Fibroblast of peridontal ligament (primary cell): ENCODE data around the gene CHD5.

ENCODE experiments used
- DNase-seq: peaks from one replicate; pipeline ENCODE4 v3.0.0-alpha.2; 2010; ENCODE audit errors: extremely low read depth

The CHD5 gene

GRCh38 chr1:6134206-6134605 lies 45.9 kb downstream of the CHD5 start:
- DNase-seq = no peak

DNA sequence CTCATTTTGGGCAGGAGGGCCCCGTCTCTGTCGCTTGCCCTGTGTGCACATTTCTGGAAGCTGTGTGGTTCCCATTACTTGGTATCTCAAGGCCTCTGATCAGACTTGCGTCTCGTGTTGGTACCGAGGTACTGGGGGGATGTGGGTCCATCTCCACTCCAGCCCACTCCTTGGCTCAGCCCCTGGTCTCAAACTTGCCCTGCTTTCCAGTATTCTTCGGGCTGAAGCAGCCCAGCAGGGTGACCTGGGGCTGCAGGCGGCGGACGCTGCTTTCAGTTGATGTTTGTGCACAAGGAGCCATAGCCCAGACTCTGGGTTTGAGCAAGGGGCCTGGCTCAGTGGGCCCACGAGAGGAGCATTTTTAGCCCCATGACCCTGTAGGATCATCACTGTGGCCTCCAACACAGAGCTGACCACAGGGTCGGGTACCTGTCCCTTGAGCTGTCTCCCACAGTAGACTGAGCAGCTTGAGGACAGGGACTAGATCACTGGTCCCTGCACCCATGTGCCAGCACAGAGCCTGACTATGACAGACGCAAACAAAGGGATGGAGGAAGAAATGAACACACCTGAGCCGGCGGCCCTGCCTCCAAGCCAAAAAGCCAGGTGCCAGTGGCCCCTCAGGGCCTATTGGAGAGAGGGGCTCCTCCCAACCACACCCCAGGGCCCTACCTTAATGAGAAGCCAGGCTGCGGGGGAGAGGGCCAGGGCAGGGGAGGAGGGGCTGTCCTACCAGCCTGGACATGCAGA lies 46.8 kb downstream of the CHD5 start:
- no peak for DNase-seq

DNA sequence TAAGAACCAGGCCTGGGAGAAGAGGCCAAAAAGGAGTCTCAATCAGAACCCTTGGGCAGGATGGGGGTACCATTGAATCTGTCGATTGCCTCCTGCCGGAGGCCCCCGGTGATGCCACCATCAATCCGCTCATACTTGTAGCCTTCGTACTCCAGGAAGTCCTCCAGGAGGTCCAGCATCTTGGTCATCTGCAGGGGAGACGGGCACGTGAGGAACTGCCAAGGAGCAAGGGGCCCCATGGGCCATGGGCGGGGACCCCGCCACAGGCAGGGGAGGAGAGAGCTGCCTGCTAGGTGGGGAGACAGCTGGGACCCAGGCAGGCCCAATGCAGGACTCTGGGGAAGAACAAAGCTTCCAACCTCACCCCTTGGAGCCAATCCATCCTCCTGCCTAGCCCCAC lies 48.6 kb downstream of the CHD5 start:
- no peak for DNase-seq

GRCh38 chr1:6130596-6130995 lies 49.5 kb downstream of the CHD5 start:
- DNase-seq = no peak

GRCh38 chr1:6130036-6130435 lies 50.1 kb downstream of the CHD5 start:
- DNase-seq = no peak

GRCh38 chr1:6129313-6129712 lies 50.8 kb downstream of the CHD5 start:
- no peak for DNase-seq

GRCh38 chr1:6128276-6129081 lies 51.6 kb downstream of the CHD5 start:
- DNase-seq = no peak

GRCh38 chr1:6127587-6128163 lies 52.4 kb downstream of the CHD5 start:
- no peak for DNase-seq

DNA sequence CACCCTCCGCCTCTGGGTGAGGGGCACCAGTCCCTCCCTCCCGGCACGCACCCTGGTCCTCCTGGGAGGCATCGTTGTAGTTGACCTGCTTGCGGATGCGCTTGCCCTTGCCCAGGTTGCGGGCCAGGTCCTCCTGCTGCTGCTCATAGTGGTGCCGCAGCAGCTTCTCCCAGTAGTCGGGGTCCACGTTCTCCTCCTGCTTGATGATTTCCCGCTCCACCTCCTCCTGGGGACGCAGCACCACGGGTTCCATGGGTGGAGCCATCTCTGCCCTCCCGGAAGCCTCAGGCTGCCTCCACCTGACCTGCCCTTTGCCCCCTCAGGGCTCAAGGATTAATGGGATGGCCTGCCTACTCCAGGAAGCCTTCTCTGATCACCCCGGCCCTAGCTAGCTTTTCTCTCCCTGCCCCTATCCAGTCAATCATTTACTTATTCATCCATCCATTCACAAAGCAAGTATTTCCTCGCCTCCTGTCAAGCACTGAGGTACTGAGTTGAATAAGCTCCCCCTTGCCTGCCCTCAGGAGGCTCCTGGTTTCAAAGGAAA lies 53.5 kb downstream of the CHD5 start:
- DNase-seq = no peak

- DNase-seq = no peak
These were observed 54.1 kb downstream of the CHD5 start for GRCh38 chr1:6126028-6126427.

DNA sequence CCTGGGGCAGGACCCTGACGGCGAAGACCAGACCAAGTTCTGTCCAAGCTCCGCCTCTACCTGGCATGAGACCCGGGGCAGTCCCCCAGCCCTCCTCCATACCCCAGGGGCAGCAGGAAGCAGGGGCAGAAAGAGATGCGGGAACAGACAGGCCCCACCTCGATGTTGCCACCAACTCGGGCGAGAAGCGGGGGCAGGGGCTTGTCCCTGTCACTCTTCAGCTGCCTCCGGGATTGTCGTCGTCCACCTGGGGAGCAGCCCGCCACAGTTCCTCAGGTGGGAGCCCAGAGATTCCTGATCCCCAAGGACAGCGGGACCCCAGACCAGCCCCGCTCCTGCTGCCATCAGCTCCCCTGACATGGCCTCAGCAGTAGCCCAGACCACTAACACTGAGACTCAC lies 54.8 kb downstream of the CHD5 start:
- no peak for DNase-seq

DNA sequence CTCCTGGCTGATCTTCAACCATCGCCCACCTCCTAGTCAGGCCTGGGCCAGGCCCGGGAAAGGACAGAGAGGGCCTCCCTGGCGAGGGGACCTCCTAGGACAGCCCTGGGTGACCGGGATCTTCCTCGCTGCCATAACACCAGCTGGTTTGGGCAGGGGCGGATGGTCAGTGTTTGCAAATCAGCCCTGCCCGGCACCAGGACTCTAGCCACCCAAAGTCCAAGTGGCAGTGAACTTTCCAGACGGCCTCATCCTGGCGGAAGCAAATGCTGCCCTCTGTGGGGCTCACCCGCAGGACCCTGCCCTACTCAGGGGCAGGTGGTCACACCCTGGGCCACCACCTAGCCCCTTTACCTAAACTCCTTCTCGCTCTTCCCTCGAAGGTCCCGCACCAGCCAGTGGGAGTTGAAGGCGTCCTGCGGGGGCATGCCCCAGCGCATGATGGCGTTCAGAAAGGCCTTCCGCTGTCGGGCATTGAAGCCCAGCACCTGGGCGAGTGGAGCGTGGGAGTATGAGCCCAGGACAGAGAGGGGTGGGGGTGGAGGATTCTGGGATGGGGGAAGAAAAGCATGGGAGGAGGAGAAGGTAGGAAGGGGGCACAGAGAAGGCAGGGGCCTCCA lies 55.3 kb downstream of the CHD5 start:
- DNase-seq = no peak

DNA sequence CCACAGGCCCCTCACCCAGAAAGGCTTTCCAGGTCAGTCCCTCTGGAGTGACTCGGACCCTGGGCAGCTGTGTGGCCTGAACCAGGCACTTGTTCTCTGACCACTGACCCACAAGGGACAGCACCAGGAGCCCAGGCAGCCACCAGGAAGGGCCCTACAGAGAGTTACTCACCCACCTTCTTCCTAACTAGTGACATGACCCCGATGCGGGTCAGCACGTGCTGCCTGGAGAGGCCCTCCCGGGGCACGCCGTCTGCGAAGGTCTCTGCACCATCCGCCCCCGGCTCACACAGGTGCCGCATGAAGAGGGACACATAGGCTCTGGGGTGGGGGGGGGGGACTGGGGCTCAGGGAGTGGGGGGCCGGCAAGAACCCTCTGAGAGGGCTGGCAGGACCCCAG lies 55.8 kb downstream of the CHD5 start:
- DNase-seq = no peak

DNA sequence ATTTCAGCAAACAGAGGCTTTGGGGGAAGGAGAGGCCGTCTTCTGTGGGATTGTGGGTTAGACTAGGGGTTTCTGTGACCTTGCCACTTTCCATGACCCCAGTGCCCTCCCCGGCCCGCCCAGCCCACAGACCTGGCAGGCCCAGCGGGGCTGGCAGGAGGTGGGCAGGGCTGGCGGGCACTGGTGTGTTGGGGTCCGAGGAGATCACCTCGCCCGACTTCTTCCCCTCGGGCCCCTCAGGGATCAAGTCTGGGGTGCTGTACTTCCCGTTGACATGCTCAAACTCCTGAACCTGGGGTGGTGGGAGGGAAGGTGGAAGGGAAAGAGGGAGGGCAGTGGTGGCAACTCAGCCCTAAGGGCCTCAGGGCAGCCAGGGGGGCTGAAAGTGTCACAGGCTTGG lies 56.3 kb downstream of the CHD5 start:
- DNase-seq = no peak

- DNase-seq = no peak
These were observed 57.0 kb downstream of the CHD5 start for GRCh38 chr1:6123083-6123482.

DNA sequence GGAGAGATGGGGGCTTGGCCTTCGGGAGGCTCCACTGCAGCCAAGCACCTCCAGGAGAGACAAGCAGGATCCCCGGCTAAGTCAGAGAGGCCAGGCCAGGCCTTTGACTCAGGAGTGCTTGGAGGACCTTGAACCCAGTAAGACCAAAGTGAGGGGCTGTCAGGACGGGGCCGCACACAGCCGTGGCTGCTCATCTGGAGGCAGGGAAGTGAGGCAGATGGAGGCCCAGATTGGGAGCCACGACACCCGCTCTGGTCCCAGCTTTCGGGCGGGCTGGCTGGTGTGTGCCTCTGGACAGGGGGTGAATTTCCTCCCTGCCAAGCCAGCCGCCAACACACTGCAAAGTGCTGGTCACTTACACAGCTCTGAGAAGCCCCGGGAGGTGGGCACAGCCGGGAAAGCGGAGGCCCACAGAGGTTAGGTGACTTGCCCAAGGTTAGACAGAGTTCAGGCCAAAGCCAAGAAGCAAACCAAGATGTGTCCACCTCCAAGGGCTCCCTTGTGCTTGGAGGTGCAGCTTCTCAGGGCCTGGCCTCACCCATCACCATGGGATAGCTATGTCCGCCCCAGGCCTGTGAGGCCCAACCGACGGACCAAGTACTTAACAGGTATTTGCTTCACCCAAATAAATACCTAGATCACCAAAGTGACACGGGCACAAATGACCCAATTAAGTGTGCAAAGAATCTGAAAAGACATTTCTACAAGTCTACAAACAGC lies 58.3 kb downstream of the CHD5 start:
- DNase-seq = no peak

GRCh38 chr1:6121021-6121421 lies 59.1 kb downstream of the CHD5 start:
- DNase-seq = no peak

DNA sequence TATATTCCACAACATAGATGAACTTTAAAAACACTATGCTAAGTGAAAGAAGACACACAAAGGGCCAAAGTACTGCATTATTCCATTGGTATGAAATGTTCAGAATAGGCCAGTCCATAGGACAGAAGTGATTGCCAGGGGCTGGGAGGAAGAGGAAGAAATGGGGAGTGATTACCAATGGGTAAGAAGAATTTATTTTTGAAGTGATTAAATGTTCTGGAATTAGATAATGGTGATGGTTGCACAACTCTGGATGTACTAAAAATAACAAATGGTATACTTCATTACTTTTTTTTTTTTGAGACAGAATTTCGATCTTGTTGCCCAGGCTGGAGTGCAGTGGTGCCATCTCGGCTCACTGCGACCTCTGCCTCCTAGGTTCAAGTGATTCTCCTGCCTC lies 61.7 kb downstream of the CHD5 start:
- no peak for DNase-seq

- DNase-seq = no peak
These were observed 62.5 kb downstream of the CHD5 start for GRCh38 chr1:6117624-6118023.

DNA sequence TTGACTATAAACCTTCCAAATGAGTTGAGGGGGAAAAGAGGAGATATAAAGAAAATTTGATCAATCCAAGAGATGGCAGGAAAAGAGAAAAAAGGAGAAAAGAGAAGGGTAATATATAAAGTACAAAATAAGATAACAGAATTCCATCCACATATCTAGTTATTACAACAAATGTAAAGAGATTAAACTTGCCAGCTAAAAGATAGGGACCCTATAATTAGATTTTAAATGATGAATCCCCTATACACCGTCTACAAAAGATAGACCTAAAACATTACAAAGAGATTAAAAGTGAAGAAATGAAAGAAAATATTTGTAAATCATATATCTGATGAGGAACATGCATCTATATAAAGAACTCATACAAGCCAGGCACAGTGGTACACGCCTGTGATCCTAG lies 63.1 kb downstream of the CHD5 start:
- DNase-seq = no peak

DNA sequence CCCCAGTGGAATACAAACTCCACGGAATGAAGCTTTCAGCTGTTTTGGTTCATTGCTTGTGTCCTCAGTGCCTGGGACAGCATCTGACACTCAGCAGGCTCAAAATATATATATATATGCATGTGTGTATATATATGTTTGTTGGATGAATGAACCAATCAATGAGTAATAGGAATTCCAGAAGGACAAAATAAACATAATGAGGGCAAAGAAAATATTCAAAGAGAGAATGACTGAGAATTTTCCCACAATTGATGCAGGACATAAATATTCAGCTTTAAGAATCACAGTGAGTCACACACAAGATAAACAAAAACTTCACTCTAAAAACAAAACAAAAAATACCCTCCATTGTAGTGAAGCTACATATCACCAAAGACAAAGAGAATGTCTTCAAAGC lies 64.0 kb downstream of the CHD5 start:
- DNase-seq = no peak

- DNase-seq = no peak
These were observed 66.4 kb downstream of the CHD5 start for GRCh38 chr1:6113745-6114144.
